ENCODE results near the gene TMEM11.

Gene TMEM11

GRCh38 chr17:21191698-21192097 lies 22.3 kb downstream of the TMEM11 start:
- H3K9ac ChIP-seq (ENCODE audit: low read depth, low read length), result no peak overlapping the region
- H3K9me3 ChIP-seq (ENCODE audit: control insufficient read depth, insufficient read depth, low read length), result no peaks in the 10 kb centered on the region
- peaks cover 2% of the 10 kb centered on the region; the same call in 1 of the 2 replicates for H3K36me3 ChIP-seq (ENCODE audit: insufficient read depth, low read length)
- H3K4me1 ChIP-seq (ENCODE audit: insufficient read depth, low read length), result no peaks in the 10 kb centered on the region

GRCh38 chr17:21190078-21190477 lies 23.9 kb downstream of the TMEM11 start:
- Histone ChIP-seq H3K9ac (ENCODE audit: low read depth, low read length) (no peak overlapping the region), H3K9me3 (ENCODE audit: control insufficient read depth, insufficient read depth, low read length) (no peaks in the 10 kb centered on the region), H3K36me3 (ENCODE audit: insufficient read depth, low read length) (peaks cover 7% of the 10 kb centered on the region; the same call in 1 of the 2 replicates), H3K4me1 (ENCODE audit: insufficient read depth, low read length) (no peaks in the 10 kb centered on the region)

- Histone ChIP-seq H3K36me3 (ENCODE audit: insufficient read depth, low read length) (peaks cover 7% of the 10 kb centered on the region; the same call in 1 of the 2 replicates), H3K9me3 (ENCODE audit: control insufficient read depth, insufficient read depth, low read length) (no peaks in the 10 kb centered on the region), H3K9ac (ENCODE audit: low read depth, low read length) (no peak overlapping the region), H3K4me1 (ENCODE audit: insufficient read depth, low read length) (no peaks in the 10 kb centered on the region)
Measured at GRCh38 chr17:21189361-21189760, 24.6 kb downstream of the TMEM11 start.

- Histone ChIP-seq H3K9me3 (ENCODE audit: control insufficient read depth, insufficient read depth, low read length) (no peaks in the 10 kb centered on the region), H3K9ac (ENCODE audit: low read depth, low read length) (no peak overlapping the region), H3K4me1 (ENCODE audit: insufficient read depth, low read length) (no peaks in the 10 kb centered on the region), H3K36me3 (ENCODE audit: insufficient read depth, low read length) (peaks cover 7% of the 10 kb centered on the region)
Measured at GRCh38 chr17:21186399-21187187, 27.4 kb downstream of the TMEM11 start.

GRCh38 chr17:21185061-21185460 lies 28.9 kb downstream of the TMEM11 start:
- peaks cover 5% of the 10 kb centered on the region for H3K36me3 ChIP-seq (ENCODE audit: insufficient read depth, low read length)
- no peaks in the 10 kb centered on the region for H3K9me3 ChIP-seq (ENCODE audit: control insufficient read depth, insufficient read depth, low read length)
- no peak overlapping the region for H3K9ac ChIP-seq (ENCODE audit: low read depth, low read length)
- H3K4me1 ChIP-seq (ENCODE audit: insufficient read depth, low read length), result no peaks in the 10 kb centered on the region

GRCh38 chr17:21184570-21184969 lies 29.4 kb downstream of the TMEM11 start:
- Histone ChIP-seq H3K9ac (ENCODE audit: low read depth, low read length) (no peak overlapping the region), H3K36me3 (ENCODE audit: insufficient read depth, low read length) (peaks cover 5% of the 10 kb centered on the region), H3K4me1 (ENCODE audit: insufficient read depth, low read length) (no peaks in the 10 kb centered on the region), H3K9me3 (ENCODE audit: control insufficient read depth, insufficient read depth, low read length) (no peaks in the 10 kb centered on the region)

- Histone ChIP-seq H3K4me1 (ENCODE audit: insufficient read depth, low read length) (no peaks in the 10 kb centered on the region), H3K36me3 (ENCODE audit: insufficient read depth, low read length) (peaks cover 5% of the 10 kb centered on the region), H3K9ac (ENCODE audit: low read depth, low read length) (no peak overlapping the region)
Measured at GRCh38 chr17:21183468-21183867, 30.5 kb downstream of the TMEM11 start.

GRCh38 chr17:21177854-21178600 lies 35.9 kb downstream of the TMEM11 start:
- Histone ChIP-seq H3K4me1 (ENCODE audit: insufficient read depth, low read length) (no peaks in the 10 kb centered on the region), H3K36me3 (ENCODE audit: insufficient read depth, low read length) (peaks cover 7% of the 10 kb centered on the region), H3K9me3 (ENCODE audit: control insufficient read depth, insufficient read depth, low read length) (no peaks in the 10 kb centered on the region), H3K9ac (ENCODE audit: low read depth, low read length) (no peak overlapping the region)

More at GRCh38 chr17:21183468-21183867, 30.5 kb downstream of the TMEM11 start:
- H3K9me3 ChIP-seq (ENCODE audit: control insufficient read depth, insufficient read depth, low read length), result no peaks in the 10 kb centered on the region

GRCh38 chr17:21177401-21177800 lies 36.6 kb downstream of the TMEM11 start:
- Histone ChIP-seq H3K4me1 (ENCODE audit: insufficient read depth, low read length) (no peaks in the 10 kb centered on the region), H3K36me3 (ENCODE audit: insufficient read depth, low read length) (peaks cover 7% of the 10 kb centered on the region), H3K9ac (ENCODE audit: low read depth, low read length) (no peak overlapping the region), H3K9me3 (ENCODE audit: control insufficient read depth, insufficient read depth, low read length) (no peaks in the 10 kb centered on the region)

GRCh38 chr17:21176773-21177395 lies 37.1 kb downstream of the TMEM11 start:
- H3K9me3 ChIP-seq (ENCODE audit: control insufficient read depth, insufficient read depth, low read length), result no peaks in the 10 kb centered on the region
- H3K4me1 ChIP-seq (ENCODE audit: insufficient read depth, low read length), result no peaks in the 10 kb centered on the region
- peaks cover 7% of the 10 kb centered on the region for H3K36me3 ChIP-seq (ENCODE audit: insufficient read depth, low read length)

GRCh38 chr17:21174713-21175112 lies 39.2 kb downstream of the TMEM11 start:
- H3K4me1 ChIP-seq (ENCODE audit: insufficient read depth, low read length), result no peaks in the 10 kb centered on the region
- peaks cover 7% of the 10 kb centered on the region for H3K36me3 ChIP-seq (ENCODE audit: insufficient read depth, low read length)
- H3K9me3 ChIP-seq (ENCODE audit: control insufficient read depth, insufficient read depth, low read length), result no peaks in the 10 kb centered on the region
- H3K9ac ChIP-seq (ENCODE audit: low read depth, low read length), result no peak overlapping the region

More at GRCh38 chr17:21176773-21177395, 37.1 kb downstream of the TMEM11 start:
- no peak overlapping the region for H3K9ac ChIP-seq (ENCODE audit: low read depth, low read length)

- Histone ChIP-seq H3K9ac (ENCODE audit: low read depth, low read length) (no peak overlapping the region), H3K4me1 (ENCODE audit: insufficient read depth, low read length) (no peaks in the 10 kb centered on the region), H3K36me3 (ENCODE audit: insufficient read depth, low read length) (peaks cover 7% of the 10 kb centered on the region), H3K9me3 (ENCODE audit: control insufficient read depth, insufficient read depth, low read length) (no peaks in the 10 kb centered on the region)
Measured at GRCh38 chr17:21174186-21174585, 39.8 kb downstream of the TMEM11 start.

- H3K36me3 ChIP-seq (ENCODE audit: insufficient read depth, low read length), result peaks cover 7% of the 10 kb centered on the region
- no peak overlapping the region for H3K9ac ChIP-seq (ENCODE audit: low read depth, low read length)
- no peaks in the 10 kb centered on the region for H3K4me1 ChIP-seq (ENCODE audit: insufficient read depth, low read length)
- no peaks in the 10 kb centered on the region for H3K9me3 ChIP-seq (ENCODE audit: control insufficient read depth, insufficient read depth, low read length)
Measured at GRCh38 chr17:21173543-21173942, 40.4 kb downstream of the TMEM11 start.

- Histone ChIP-seq H3K9me3 (ENCODE audit: control insufficient read depth, insufficient read depth, low read length) (no peaks in the 10 kb centered on the region), H3K36me3 (ENCODE audit: insufficient read depth, low read length) (peaks cover 7% of the 10 kb centered on the region), H3K9ac (ENCODE audit: low read depth, low read length) (no peak overlapping the region), H3K4me1 (ENCODE audit: insufficient read depth, low read length) (no peaks in the 10 kb centered on the region)
Measured at GRCh38 chr17:21172846-21173245, 41.1 kb downstream of the TMEM11 start.
